ENCODE results near the gene NF1. TPM values are rescaled to one million over a fixed set of nuclear protein-coding genes. Genes with fewer than 3 reads are reported as not detected.

The NF1 gene
- total and polyA plus RNA-seq, 2 donors (not counting 1 experiment from before 2014, with no cell fraction given): 10.8 to 27.7 TPM

DNA sequence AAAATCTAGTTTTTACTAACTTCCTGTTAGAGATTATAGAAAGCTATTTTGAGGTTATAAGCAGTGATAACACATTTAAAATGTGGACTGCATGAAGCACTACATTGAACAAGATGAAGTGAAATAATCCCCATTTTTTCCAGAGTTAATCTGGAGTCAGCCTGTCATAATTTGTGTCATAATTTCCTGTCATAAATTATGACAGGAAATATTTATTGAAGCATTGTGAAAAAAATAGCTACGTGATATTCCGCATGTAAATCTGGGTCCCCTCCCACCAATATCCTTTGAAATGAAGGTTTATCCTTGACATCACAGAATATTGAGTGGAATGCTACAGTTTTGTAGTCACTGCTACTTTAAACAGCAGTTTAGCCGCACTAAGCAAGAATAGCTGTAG is 162.2 kb downstream of the NF1 start:
- H3K27me3 Mint-ChIP-seq: no peaks in the 10 kb centered on the region
- H3K4me1 Mint-ChIP-seq: no peaks in the 10 kb centered on the region
- no peaks in the 10 kb centered on the region for H3K9me3 Mint-ChIP-seq (ENCODE audit: insufficient read depth)
- POLR2A ChIA-PET: no interaction called here
- Histone ChIP-seq H3K36me3 (replicated peaks in 1 of 2; ENCODE audit: control extremely low read depth in 1 of 2, control insufficient read depth in 1 of 2, extremely low read depth in 1 of 2, insufficient read depth in 2 of 2, low read length in 1 of 2) (peaks cover 0 to 1% of the 10 kb centered on the region in 2 experiments), H3K79me2 (ENCODE audit: control insufficient read depth, insufficient read depth, low read length) (no peaks in the 10 kb centered on the region), H3K9me3 (ENCODE audit: control extremely low read depth in 1 of 3, control insufficient read depth in 2 of 3, insufficient read depth in 1 of 3, low read length in 2 of 3) (no peaks in the 10 kb centered on the region), H3K4me2 (replicated peaks; ENCODE audit: low read depth, low read length, poor library complexity, severe bottlenecking) (no peak overlapping the region), H3K4me1 (ENCODE audit: control insufficient read depth in 2 of 2, insufficient read depth in 2 of 2, low read length in 2 of 2) (no peaks in the 10 kb centered on the region), H4K20me1 (ENCODE audit: control insufficient read depth, insufficient read depth, low read length, poor library complexity, severe bottlenecking) (no peaks in the 10 kb centered on the region), H3K27ac (ENCODE audit: low read length in 2 of 2) (no peak overlapping the region), H3K9ac (ENCODE audit: low read length) (no peak overlapping the region), H3K4me3 (ENCODE audit: control extremely low read depth in 1 of 5, extremely low read depth in 1 of 5, insufficient read depth in 1 of 5, low read depth in 2 of 5, low read length in 4 of 5) (no peak overlapping the region), H3K27me3 (replicated peaks in 1 of 4; ENCODE audit: control extremely low read depth in 1 of 4, control insufficient read depth in 3 of 4, insufficient read depth in 4 of 4, low read length in 3 of 4) (no peaks in the 10 kb centered on the region), H2AFZ (ENCODE audit: insufficient read depth, low read depth, low read length, poor library complexity, severe bottlenecking) (no peak overlapping the region)
- no peak overlapping the region for H3K4me3 Mint-ChIP-seq
- intact Hi-C loops (cut with micrococcal nuclease): no loop called here
- no peak overlapping the region for H3K27ac Mint-ChIP-seq
- no CpG with 5 or more reads among the region's 3 CpGs for WGBS (ENCODE audit: insufficient coverage)
- ATAC-seq (ENCODE audit: low read depth) (no peak), DNase-seq (no peak)
- TF ChIP-seq, protein P1, sequence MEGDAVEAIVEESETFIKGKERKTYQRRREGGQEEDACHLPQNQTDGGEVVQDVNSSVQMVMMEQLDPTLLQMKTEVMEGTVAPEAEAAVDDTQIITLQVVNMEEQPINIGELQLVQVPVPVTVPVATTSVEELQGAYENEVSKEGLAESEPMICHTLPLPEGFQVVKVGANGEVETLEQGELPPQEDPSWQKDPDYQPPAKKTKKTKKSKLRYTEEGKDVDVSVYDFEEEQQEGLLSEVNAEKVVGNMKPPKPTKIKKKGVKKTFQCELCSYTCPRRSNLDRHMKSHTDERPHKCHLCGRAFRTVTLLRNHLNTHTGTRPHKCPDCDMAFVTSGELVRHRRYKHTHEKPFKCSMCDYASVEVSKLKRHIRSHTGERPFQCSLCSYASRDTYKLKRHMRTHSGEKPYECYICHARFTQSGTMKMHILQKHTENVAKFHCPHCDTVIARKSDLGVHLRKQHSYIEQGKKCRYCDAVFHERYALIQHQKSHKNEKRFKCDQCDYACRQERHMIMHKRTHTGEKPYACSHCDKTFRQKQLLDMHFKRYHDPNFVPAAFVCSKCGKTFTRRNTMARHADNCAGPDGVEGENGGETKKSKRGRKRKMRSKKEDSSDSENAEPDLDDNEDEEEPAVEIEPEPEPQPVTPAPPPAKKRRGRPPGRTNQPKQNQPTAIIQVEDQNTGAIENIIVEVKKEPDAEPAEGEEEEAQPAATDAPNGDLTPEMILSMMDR (IDR thresholded peaks at IDR 0.05): no peak
- CTCF ChIA-PET: interaction anchor here (1.7 to 2.4 kb wide), 2 partner anchors 9 to 116 kb away, joined by 4 to 7 read pairs; no protein-coding TSS in a partner anchor

DNA sequence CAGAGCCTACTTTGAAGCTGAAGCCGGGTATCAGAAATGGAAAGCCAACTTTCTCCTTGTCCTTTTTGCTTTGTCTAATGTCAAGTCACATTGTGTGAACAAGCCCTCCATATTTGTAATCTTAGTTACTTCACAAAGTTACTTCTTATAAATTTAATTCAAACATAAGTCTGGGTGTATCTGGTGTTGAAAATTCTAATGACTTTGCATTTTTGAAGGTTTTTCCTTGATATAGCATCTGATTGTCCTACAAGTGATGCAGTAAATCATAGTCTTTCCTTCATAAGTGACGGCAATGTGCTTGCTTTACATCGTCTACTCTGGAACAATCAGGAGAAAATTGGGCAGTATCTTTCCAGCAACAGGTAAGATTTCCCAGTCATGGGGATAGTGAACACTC is 165.4 kb downstream of the NF1 start:
- peaks cover 0 to 1% of the 10 kb centered on the region in 2 experiments for H3K36me3 ChIP-seq (replicated peaks in 1 of 2; ENCODE audit: control extremely low read depth in 1 of 2, control insufficient read depth in 1 of 2, extremely low read depth in 1 of 2, insufficient read depth in 2 of 2, low read length in 1 of 2)
- no peaks in the 10 kb centered on the region for H3K9me3 ChIP-seq (ENCODE audit: control extremely low read depth in 1 of 3, control insufficient read depth in 2 of 3, insufficient read depth in 1 of 3, low read length in 2 of 3)
- ATAC-seq (ENCODE audit: low read depth) (no peak), DNase-seq (no peak)
- no peak overlapping the region for H3K27ac ChIP-seq (ENCODE audit: low read length in 2 of 2)
- WGBS (ENCODE audit: insufficient coverage): 100% methylated on average over 1 of the region's 3 CpGs
- H3K9me3 Mint-ChIP-seq (ENCODE audit: insufficient read depth): no peaks in the 10 kb centered on the region
- H3K9ac ChIP-seq (ENCODE audit: low read length): no peak overlapping the region
- no peak overlapping the region for H3K4me3 ChIP-seq (ENCODE audit: control extremely low read depth in 1 of 5, extremely low read depth in 1 of 5, insufficient read depth in 1 of 5, low read depth in 2 of 5, low read length in 4 of 5)
- no peaks in the 10 kb centered on the region for H3K79me2 ChIP-seq (ENCODE audit: control insufficient read depth, insufficient read depth, low read length)
- no peak overlapping the region for H2AFZ ChIP-seq (ENCODE audit: insufficient read depth, low read depth, low read length, poor library complexity, severe bottlenecking)
- CTCF ChIA-PET: no interaction called here
- H3K4me1 ChIP-seq (ENCODE audit: control insufficient read depth in 2 of 2, insufficient read depth in 2 of 2, low read length in 2 of 2): no peaks in the 10 kb centered on the region
- H3K27me3 Mint-ChIP-seq: no peaks in the 10 kb centered on the region
- no peak overlapping the region for H3K27ac Mint-ChIP-seq
- H4K20me1 ChIP-seq (ENCODE audit: control insufficient read depth, insufficient read depth, low read length, poor library complexity, severe bottlenecking): no peaks in the 10 kb centered on the region
- H3K27me3 ChIP-seq (replicated peaks in 1 of 4; ENCODE audit: control extremely low read depth in 1 of 4, control insufficient read depth in 3 of 4, insufficient read depth in 4 of 4, low read length in 3 of 4): no peaks in the 10 kb centered on the region
- intact Hi-C loops (cut with micrococcal nuclease): no loop called here
- no peak overlapping the region for H3K4me2 ChIP-seq (replicated peaks; ENCODE audit: low read depth, low read length, poor library complexity, severe bottlenecking)
- H3K4me3 Mint-ChIP-seq: no peak overlapping the region
- H3K4me1 Mint-ChIP-seq: no peaks in the 10 kb centered on the region
- TF ChIP-seq, protein P1 (IDR thresholded peaks at IDR 0.05): no peak
- TF ChIP-seq EZH2 (IDR thresholded peaks at IDR 0.05; ENCODE audit: borderline replicate concordance, insufficient read depth, low read depth, low read length, poor library complexity, severe bottlenecking): no peak
- POLR2A ChIA-PET: no interaction called here
